A549 (cell line): ENCODE results near the gene USP51. TPM values are rescaled to one million over a fixed set of nuclear protein-coding genes. Genes with fewer than 3 reads are reported as not detected.

Source experiments
- ATAC-seq, 2 experiments: fragments of 200-7000 bp in 1 of 2; fragments of >200 bp in 1 of 2; cut with Nextera tagmentation in 1 of 2; cut with Tn5 transposase in 1 of 2; 3 replicates each; pipeline versions ENCODE4 v1.8.0 to v1.9.1; 2018 to 2020; ENCODE audit warnings: mild to moderate bottlenecking in 1 of 2, moderate library complexity in 1 of 2
- CTCF ChIA-PET: fragments of 300-600 bp; sonication (Branson Sonifier 250); formaldehyde crosslinking; extraction: SDS; loops from one replicate; lab custom pipeline; 2021; ENCODE audit warnings: antibody characterized with exemption, inconsistent platforms; lab: Yijun Ruan, JAX
- POLR2A ChIA-PET: fragments of 350-600 bp; formaldehyde crosslinking; extraction: SDS; loops from one replicate; lab custom pipeline; 2021; ENCODE audit warnings: antibody characterized with exemption, inconsistent platforms; lab: Yijun Ruan, JAX
- DNase-seq, 2 experiments: peaks; one replicate each; pipeline versions ENCODE4 v3.0.0 to v3.0.0-alpha.2; 2011 to 2016; ENCODE audit warnings: low read depth in 1 of 2, low spot score in 1 of 2
- FAIRE-seq: peaks from 2 replicates; lab custom pipeline; 2011; peaks lifted over from hg19 to GRCh38; lab: Jason Lieb, UNC
- H3K27ac ChIP-seq, 2 experiments: fragments of >200 bp; sonication (Bioruptor Twin); formaldehyde crosslinking; 3 replicates each; pipeline ENCODE4 v1.5.1; 2016 to 2017
- H3K4me1 ChIP-seq: fragments of >200 bp; sonication (Bioruptor Twin); formaldehyde crosslinking; 3 replicates; pipeline ENCODE4 v1.6.1; 2016
- H3K4me2 ChIP-seq: fragments of >200 bp; sonication (Bioruptor Twin); formaldehyde crosslinking; 3 replicates; pipeline ENCODE4 v1.6.1; 2016
- H3K4me3 ChIP-seq: fragments of >200 bp; sonication (Bioruptor Twin); formaldehyde crosslinking; 3 replicates; pipeline ENCODE4 v1.5.1; 2016
- H3K9me3 ChIP-seq: fragments of >200 bp; sonication (Bioruptor Twin); formaldehyde crosslinking; 3 replicates; pipeline ENCODE4 v1.6.1; 2016
- ATOH8 ChIP-seq: fragments of 250-450 bp; sonication (Bioruptor Pico); IDR thresholded peaks from 2 replicates; pipeline ENCODE4 v1.5.0; 2020; ENCODE audit warnings: low read depth, mild to moderate bottlenecking, moderate library complexity
- BHLHE40 ChIP-seq: IDR thresholded peaks from 2 replicates; pipeline ENCODE4 v1.6.1; 2012; ENCODE audit warnings: low read depth, low read length, inconsistent platforms
- CBX8 ChIP-seq: fragments of 200-600 bp; sonication (generic); IDR thresholded peaks from 2 replicates; pipeline ENCODE4 v1.6.1; 2016
- CEBPB ChIP-seq, 2 experiments: fragments of >200 bp in 1 of 2; sonication (Bioruptor Twin) in 1 of 2; formaldehyde crosslinking in 1 of 2; IDR thresholded peaks; 2 replicates each; pipeline ENCODE4 v1.6.1; 2012 to 2016
- E2F6 ChIP-seq: IDR thresholded peaks from 2 replicates; pipeline ENCODE4 v1.6.1; 2012; ENCODE audit warnings: low read depth, borderline replicate concordance
- EHF ChIP-seq: fragments of 250-450 bp; sonication (Bioruptor Pico); IDR thresholded peaks from 2 replicates; pipeline ENCODE4 v1.5.0; 2020; ENCODE audit warnings: mild to moderate bottlenecking
- ELK1 ChIP-seq: fragments of 150-350 bp; IDR thresholded peaks from 2 replicates; pipeline ENCODE4 v1.6.1; 2014; ENCODE audit warnings: low read depth, mild to moderate bottlenecking, low read length
- ESRRA ChIP-seq: fragments of 150-350 bp; IDR thresholded peaks from 2 replicates; pipeline ENCODE4 v1.6.1; 2014; ENCODE audit warnings: mild to moderate bottlenecking, low read length, borderline replicate concordance
- FOSB ChIP-seq: fragments of 250-450 bp; sonication (Bioruptor Pico); IDR thresholded peaks from 2 replicates; pipeline ENCODE4 v1.5.0; 2020; ENCODE audit warnings: mild to moderate bottlenecking, moderate library complexity
- GATA3 ChIP-seq: IDR thresholded peaks from 2 replicates; pipeline ENCODE4 v1.6.1; 2012; ENCODE audit warnings: borderline replicate concordance
- HEYL ChIP-seq: fragments of 250-450 bp; sonication (Bioruptor Pico); IDR thresholded peaks from 2 replicates; pipeline ENCODE4 v1.8.0; 2021; ENCODE audit warnings: mild to moderate bottlenecking, moderate library complexity
- HMGXB4 ChIP-seq: fragments of 250-450 bp; sonication (Bioruptor Pico); IDR thresholded peaks from 2 replicates; pipeline ENCODE4 v1.5.0; 2021; ENCODE audit warnings: mild to moderate bottlenecking, moderate library complexity, borderline replicate concordance
- HOXB5 ChIP-seq: fragments of 250-450 bp; sonication (Bioruptor Pico); IDR thresholded peaks from 2 replicates; pipeline ENCODE4 v1.5.0; 2020; ENCODE audit warnings: mild to moderate bottlenecking, moderate library complexity
- MAFK ChIP-seq: fragments of 450-650 bp; IDR thresholded peaks from 2 replicates; pipeline ENCODE4 v1.6.1; 2014; ENCODE audit not compliant: partially characterized antibody
- NR3C1 ChIP-seq: fragments of >200 bp; sonication (Bioruptor Twin); formaldehyde crosslinking; IDR thresholded peaks from 3 replicates; pipeline ENCODE4 v1.6.1; 2017
- PHF8 ChIP-seq: fragments of 200-600 bp; sonication (generic); IDR thresholded peaks from 2 replicates; pipeline ENCODE4 v1.6.1; 2016; ENCODE audit warnings: low read depth, mild to moderate bottlenecking, antibody characterized with exemption, moderate library complexity, borderline replicate concordance
- POLR2AphosphoS2 ChIP-seq: conservative IDR thresholded peaks from 2 replicates; pipeline ENCODE4 v1.6.1; 2012; ENCODE audit warnings: low read length, improper control_type of control experiment, inconsistent platforms
- SREBF2 ChIP-seq: fragments of 450-650 bp; IDR thresholded peaks from 2 replicates; pipeline ENCODE4 v1.6.1; 2014; ENCODE audit warnings: mild to moderate bottlenecking, moderate library complexity
- TFCP2L1 ChIP-seq: fragments of 250-450 bp; sonication (Bioruptor Pico); IDR thresholded peaks from 2 replicates; pipeline ENCODE4 v1.5.0; 2021; ENCODE audit warnings: mild to moderate bottlenecking
- TP53 ChIP-seq: fragments of 250-450 bp; sonication (Bioruptor Pico); IDR thresholded peaks from 2 replicates; pipeline ENCODE4 v1.5.0; 2021; ENCODE audit warnings: mild to moderate bottlenecking, moderate library complexity
- ZNF302 ChIP-seq: fragments of 250-450 bp; sonication (Bioruptor Pico); IDR thresholded peaks from 2 replicates; pipeline ENCODE4 v1.9.0; 2021; ENCODE audit warnings: inconsistent platforms, mild to moderate bottlenecking, moderate library complexity
- ZSCAN20 ChIP-seq: fragments of 250-450 bp; sonication (Bioruptor Pico); IDR thresholded peaks from 2 replicates; pipeline ENCODE4 v1.8.0; 2022; ENCODE audit warnings: mild to moderate bottlenecking, moderate library complexity
- WGBS: methylation state at CpG from one replicate; pipeline ENCODE4 v1.1.6; 2017; ENCODE audit errors: missing lambda C conversion rate; 5-methylcytosine and 5-hydroxymethylcytosine counted together
- polyA plus RNA-seq, 4 experiments: library from polyadenylated mRNA; depleted of rRNA in 3 of 4; stranded (reverse); fragments of >200 nt; fragmentation: RNase III in 1 of 4; extraction: RNeasy Plus Mini Kit Qiagen cat#74134 plus additional on column Dnase treatment in 1 of 4; gene quantifications; 2 replicates in 3 of 4; 3 replicates in 1 of 4; pipeline ENCODE4 v1.2.3, GENCODE V29; 2011 to 2017
- TF ChIP-seq, protein P1 (sequence below): fragments of >200 bp; sonication (Bioruptor Twin); formaldehyde crosslinking; IDR thresholded peaks from 2 replicates; pipeline ENCODE4 v1.6.1; 2016
- TF ChIP-seq, protein P2 (sequence below): fragments of >200 bp; sonication (Bioruptor Twin); formaldehyde crosslinking; IDR thresholded peaks from 3 replicates; pipeline ENCODE4 v1.6.1; 2016

The USP51 gene
- polyA plus RNA-seq, 2 of the 4 experiments (the other 2 are of a cell fraction), result 0.68 to 0.72 TPM

DNA sequence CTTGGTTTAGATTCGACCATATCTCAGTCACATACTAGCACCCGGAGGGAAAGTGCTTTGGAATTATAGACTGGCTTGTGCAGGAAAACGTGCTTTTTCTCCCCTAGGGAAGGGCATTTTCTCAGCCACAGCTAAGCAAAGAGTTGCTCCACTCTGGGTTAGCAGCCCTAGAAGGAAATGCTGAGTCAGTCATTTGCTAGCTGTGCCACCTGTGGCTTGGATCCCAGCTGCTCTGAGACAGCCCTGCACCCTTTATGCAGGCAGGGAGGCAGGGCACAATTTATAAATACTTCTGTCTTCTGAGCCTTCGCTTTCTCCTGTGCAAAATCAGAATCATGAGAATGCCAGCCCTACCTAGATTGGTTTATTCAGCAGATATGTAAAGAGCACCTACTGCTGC is 1.3 kb upstream of the USP51 start:
- Histone ChIP-seq H3K4me3 (no peak overlapping the region), H3K4me1 (peaks cover 6% of the 10 kb centered on the region; the same call in 1 of the 3 replicates), H3K4me2 (no peak overlapping the region), H3K27ac (no peak overlapping the region), H3K9me3 (no peaks in the 10 kb centered on the region)
- TF ChIP-seq MAFK (peak; percentile 87), PHF8 (no peak)
- FAIRE-seq, result no peak
- no peak for ATAC-seq
- WGBS, result 72% methylated on average over 4 of the region's 4 CpGs
- ChIA-PET CTCF (no interaction called here), POLR2A (no interaction called here)
- no peak for DNase-seq

DNA sequence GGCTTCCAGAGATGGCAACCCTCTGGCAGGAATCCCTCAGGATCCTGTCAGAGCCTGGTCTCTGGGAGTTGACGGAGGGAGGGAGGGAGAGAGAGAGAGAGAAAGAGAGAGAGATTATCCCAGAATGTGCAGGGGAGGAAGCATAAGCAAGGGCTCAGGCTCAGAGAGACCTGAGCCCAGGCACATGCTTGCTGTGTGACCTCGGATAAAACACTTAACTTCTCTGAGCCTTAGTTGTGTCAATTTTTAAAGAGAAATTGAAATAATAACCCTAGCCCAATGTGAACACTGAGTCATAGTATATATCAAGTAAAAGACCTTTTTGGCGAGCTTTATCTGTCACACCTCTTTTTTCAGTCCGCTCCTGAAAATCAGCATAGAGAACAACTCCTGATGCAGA is 473 bp upstream of the USP51 start:
- Histone ChIP-seq H3K9me3 (no peaks in the 10 kb centered on the region), H3K4me2 (peak overlapping the region; percentile 85), H3K4me1 (peaks cover 6% of the 10 kb centered on the region; the same call in 1 of the 3 replicates), H3K4me3 (peak overlapping the region; percentile 71), H3K27ac (peak overlapping the region; percentile 81 to 92; a peak in 4 of 6 replicates)
- ChIA-PET POLR2A (interaction anchor here (1.6 kb wide), 1 partner anchor 38 kb away, joined by 4 read pairs; the partner anchor contains the start of gene MAGEH1), CTCF (no interaction called here)
- ATAC-seq (no peak), DNase-seq (no peak), FAIRE-seq (no peak)
- 85% methylated on average over 4 of the region's 4 CpGs for WGBS
- TF ChIP-seq ATOH8 (CRISPR knock-in tag) (no peak), POLR2AphosphoS2 (no peak), E2F6 (no peak), ELK1 (no peak), ZNF302 (CRISPR knock-in tag) (no peak), SREBF2 (no peak), TFCP2L1 (CRISPR knock-in tag) (no peak), NR3C1 (no peak), HEYL (CRISPR knock-in tag) (no peak), CBX8 (no peak), ZSCAN20 (CRISPR knock-in tag) (no peak), HOXB5 (CRISPR knock-in tag) (no peak)
- TF ChIP-seq, protein P1, sequence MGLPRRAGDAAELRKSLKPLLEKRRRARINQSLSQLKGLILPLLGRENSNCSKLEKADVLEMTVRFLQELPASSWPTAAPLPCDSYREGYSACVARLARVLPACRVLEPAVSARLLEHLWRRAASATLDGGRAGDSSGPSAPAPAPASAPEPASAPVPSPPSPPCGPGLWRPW, result no peak
- TF ChIP-seq, protein P2, sequence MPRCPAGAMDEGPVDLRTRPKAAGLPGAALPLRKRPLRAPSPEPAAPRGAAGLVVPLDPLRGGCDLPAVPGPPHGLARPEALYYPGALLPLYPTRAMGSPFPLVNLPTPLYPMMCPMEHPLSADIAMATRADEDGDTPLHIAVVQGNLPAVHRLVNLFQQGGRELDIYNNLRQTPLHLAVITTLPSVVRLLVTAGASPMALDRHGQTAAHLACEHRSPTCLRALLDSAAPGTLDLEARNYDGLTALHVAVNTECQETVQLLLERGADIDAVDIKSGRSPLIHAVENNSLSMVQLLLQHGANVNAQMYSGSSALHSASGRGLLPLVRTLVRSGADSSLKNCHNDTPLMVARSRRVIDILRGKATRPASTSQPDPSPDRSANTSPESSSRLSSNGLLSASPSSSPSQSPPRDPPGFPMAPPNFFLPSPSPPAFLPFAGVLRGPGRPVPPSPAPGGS, result no peak

- WGBS, result 4% methylated on average over 9 of the region's 54 CpGs
- ChIA-PET POLR2A (interaction anchor here (1.3 to 1.6 kb wide), 3 partner anchors 37 to 489 kb away, joined by 4 read pairs; partner anchors contain the start of genes APEX2, MAGEH1 and RRAGB), CTCF (interaction anchor here (0.9 to 2.2 kb wide), 2 partner anchors 36 to 354 kb away, joined by 3 to 4 read pairs; no protein-coding TSS in a partner anchor)
- Histone ChIP-seq H3K4me3 (peak overlapping the region; percentile 71), H3K4me2 (peak overlapping the region; percentile 85), H3K4me1 (peaks cover 6% of the 10 kb centered on the region; the same call in 1 of the 3 replicates), H3K27ac (peak overlapping the region; percentile 81 to 92), H3K9me3 (no peaks in the 10 kb centered on the region)
- peak; percentile 22; the same call in 1 of the 2 replicates for TF ChIP-seq PHF8
- TF ChIP-seq GATA3, result no peak
- no peak for TF ChIP-seq EHF (CRISPR knock-in tag)
- TF ChIP-seq TP53 (CRISPR knock-in tag), result no peak
- TF ChIP-seq ELK1, result no peak
- no peak for TF ChIP-seq FOSB (CRISPR knock-in tag)
- TF ChIP-seq CEBPB (IDR thresholded peaks at IDR 0.05), result no peak
- TF ChIP-seq BHLHE40, result no peak
- no peak for TF ChIP-seq HMGXB4 (CRISPR knock-in tag)
- 0 out of 2 replicates have a peak, but pooled peaks have one; percentile 24 for TF ChIP-seq E2F6
- no peak for TF ChIP-seq ESRRA
- FAIRE-seq (no peak), ATAC-seq (peak; percentile 84 to 89), DNase-seq (peak; percentile 25 to 59)
Observed at GRCh38 chrX:55488593-55489313, 895 bp downstream of the USP51 start.
